ENCODE data around the gene FTSJ3.

FTSJ3 gene

DNA sequence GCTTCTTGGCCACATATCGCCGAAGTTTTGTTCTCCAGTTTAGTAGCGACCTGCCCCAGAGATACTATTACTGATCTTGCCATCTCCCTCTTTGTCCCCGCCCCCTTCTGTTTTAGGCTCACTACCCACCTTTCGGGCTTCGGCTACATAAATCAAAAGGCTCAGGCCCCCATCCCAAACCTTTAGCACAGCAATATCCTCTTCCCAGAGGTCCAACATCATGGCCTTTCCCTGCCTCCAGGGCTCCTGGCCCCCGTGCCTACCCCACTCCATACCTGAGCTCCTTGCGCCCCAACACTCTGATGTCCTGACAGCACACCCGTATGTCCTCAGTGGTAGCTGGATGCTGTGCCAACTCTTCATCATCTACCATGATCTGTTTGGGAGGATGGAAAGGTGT lies 3.1 kb downstream of the FTSJ3 start:
- H3K79me2 ChIP-seq (ENCODE audit: insufficient read depth, low read length): peaks cover 37% of the 10 kb centered on the region
- peaks cover 10% of the 10 kb centered on the region; the same call in 1 of the 2 replicates for H3K36me3 ChIP-seq (ENCODE audit: low read length)
- H3F3A ChIP-seq (ENCODE audit: insufficient read depth): no peaks in the 10 kb centered on the region
- H3K9ac ChIP-seq (ENCODE audit: low read length): no peak overlapping the region
- no peaks in the 10 kb centered on the region for H3K9me3 ChIP-seq (ENCODE audit: insufficient read depth, low read length)
- no peak for TF ChIP-seq EZH2phosphoT487 (conservative IDR thresholded peaks at IDR 0.05; ENCODE audit: low read length)
- TF ChIP-seq, protein P1, sequence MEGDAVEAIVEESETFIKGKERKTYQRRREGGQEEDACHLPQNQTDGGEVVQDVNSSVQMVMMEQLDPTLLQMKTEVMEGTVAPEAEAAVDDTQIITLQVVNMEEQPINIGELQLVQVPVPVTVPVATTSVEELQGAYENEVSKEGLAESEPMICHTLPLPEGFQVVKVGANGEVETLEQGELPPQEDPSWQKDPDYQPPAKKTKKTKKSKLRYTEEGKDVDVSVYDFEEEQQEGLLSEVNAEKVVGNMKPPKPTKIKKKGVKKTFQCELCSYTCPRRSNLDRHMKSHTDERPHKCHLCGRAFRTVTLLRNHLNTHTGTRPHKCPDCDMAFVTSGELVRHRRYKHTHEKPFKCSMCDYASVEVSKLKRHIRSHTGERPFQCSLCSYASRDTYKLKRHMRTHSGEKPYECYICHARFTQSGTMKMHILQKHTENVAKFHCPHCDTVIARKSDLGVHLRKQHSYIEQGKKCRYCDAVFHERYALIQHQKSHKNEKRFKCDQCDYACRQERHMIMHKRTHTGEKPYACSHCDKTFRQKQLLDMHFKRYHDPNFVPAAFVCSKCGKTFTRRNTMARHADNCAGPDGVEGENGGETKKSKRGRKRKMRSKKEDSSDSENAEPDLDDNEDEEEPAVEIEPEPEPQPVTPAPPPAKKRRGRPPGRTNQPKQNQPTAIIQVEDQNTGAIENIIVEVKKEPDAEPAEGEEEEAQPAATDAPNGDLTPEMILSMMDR (IDR thresholded peaks at IDR 0.05; ENCODE audit: insufficient read depth, low read length, poor library complexity, severe bottlenecking): no peak
- H3K9me2 ChIP-seq (replicated peaks; ENCODE audit: insufficient read depth, low read length): no peaks in the 10 kb centered on the region
- H2AFZ ChIP-seq (ENCODE audit: low read depth, low read length, severe bottlenecking): no peak overlapping the region
- H4K20me1 ChIP-seq (ENCODE audit: low read depth, low read length): no peaks in the 10 kb centered on the region; the same call in 1 of the 2 replicates
- H3K4me2 ChIP-seq (ENCODE audit: low read depth, low read length, poor library complexity, severe bottlenecking): no peak overlapping the region
- H3K4me3 ChIP-seq (ENCODE audit: insufficient read depth, low read length, poor library complexity, severe bottlenecking): no peak overlapping the region
- H3K27ac ChIP-seq (ENCODE audit: low read depth, low read length): no peak overlapping the region
- H3K27me3 ChIP-seq (ENCODE audit: low read length): no peaks in the 10 kb centered on the region

DNA sequence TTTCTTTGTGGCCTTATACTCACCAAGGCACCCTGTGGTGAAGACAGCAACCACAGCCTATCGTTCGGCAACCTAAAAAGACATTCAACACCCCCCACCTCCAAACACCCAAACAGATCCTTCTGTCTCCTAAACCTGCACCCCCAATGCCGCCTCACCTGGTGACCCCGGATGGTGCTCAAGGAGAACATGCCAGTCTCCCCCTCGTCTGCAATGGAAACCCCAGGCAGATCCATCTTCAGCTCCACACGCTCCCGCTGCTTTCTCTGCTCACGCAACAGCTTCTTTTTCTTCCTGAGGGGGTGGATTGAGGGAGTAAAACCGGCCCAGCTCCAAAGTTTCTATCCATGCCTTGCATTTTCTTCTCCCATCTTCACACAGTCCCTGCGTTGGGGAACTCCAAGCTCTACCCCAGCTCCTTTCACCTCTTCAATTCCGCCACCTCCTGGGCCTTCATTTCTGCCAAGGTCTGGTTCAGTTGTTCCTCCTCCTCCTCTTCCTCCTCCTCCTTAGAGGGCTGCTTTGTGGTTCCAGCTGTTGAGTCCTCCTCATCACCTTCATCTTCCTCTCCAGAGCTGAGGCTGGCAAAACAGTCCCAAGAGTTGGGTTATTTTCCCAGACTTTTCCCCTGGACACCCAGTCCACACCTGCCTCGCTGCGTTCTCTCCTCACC lies 3.7 kb downstream of the FTSJ3 start:
- peaks cover 31% of the 10 kb centered on the region for H3K79me2 ChIP-seq (ENCODE audit: insufficient read depth, low read length)
- no peaks in the 10 kb centered on the region; the same call in 1 of the 2 replicates for H4K20me1 ChIP-seq (ENCODE audit: low read depth, low read length)
- H3K9ac ChIP-seq (ENCODE audit: low read length): no peak overlapping the region
- H3K4me2 ChIP-seq (ENCODE audit: low read depth, low read length, poor library complexity, severe bottlenecking): no peak overlapping the region
- H3K9me3 ChIP-seq (ENCODE audit: insufficient read depth, low read length): no peaks in the 10 kb centered on the region
- no peak overlapping the region for H3K4me3 ChIP-seq (ENCODE audit: insufficient read depth, low read length, poor library complexity, severe bottlenecking)
- peaks cover 14% of the 10 kb centered on the region; the same call in 1 of the 2 replicates for H3K36me3 ChIP-seq (ENCODE audit: low read length)
- H2AFZ ChIP-seq (ENCODE audit: low read depth, low read length, severe bottlenecking): no peak overlapping the region
- no peaks in the 10 kb centered on the region for H3K27me3 ChIP-seq (ENCODE audit: low read length)
- H3K9me2 ChIP-seq (replicated peaks; ENCODE audit: insufficient read depth, low read length): no peaks in the 10 kb centered on the region
- no peak for TF ChIP-seq EZH2phosphoT487 (conservative IDR thresholded peaks at IDR 0.05; ENCODE audit: low read length)
- TF ChIP-seq, protein P1 (IDR thresholded peaks at IDR 0.05; ENCODE audit: insufficient read depth, low read length, poor library complexity, severe bottlenecking): no peak
- H3K27ac ChIP-seq (ENCODE audit: low read depth, low read length): no peak overlapping the region
- peaks cover 4% of the 10 kb centered on the region; the same call in 1 of the 2 replicates for H3F3A ChIP-seq (ENCODE audit: insufficient read depth)

DNA sequence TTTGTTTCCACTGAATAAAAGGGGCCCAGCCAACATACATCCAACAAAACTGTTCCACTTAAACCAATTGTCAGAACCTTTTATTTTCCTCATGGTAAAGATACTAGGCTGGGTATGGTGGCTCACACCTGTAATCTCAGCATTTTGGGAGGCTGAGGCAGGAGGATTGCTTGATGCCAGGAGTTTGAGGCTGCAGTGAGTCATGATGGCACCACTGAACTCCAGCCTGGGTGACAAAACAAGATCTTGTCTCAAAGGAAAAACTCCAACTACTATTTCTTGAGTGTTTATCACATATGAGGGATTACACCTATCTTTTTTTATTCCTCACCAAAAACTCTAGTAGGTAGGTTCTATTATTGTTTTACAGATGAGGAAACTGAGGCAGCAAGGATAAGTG lies 4.9 kb downstream of the FTSJ3 start:
- TF ChIP-seq, protein P1 (IDR thresholded peaks at IDR 0.05; ENCODE audit: insufficient read depth, low read length, poor library complexity, severe bottlenecking): no peak
- no peak for TF ChIP-seq EZH2phosphoT487 (conservative IDR thresholded peaks at IDR 0.05; ENCODE audit: low read length)
- H3K27me3 ChIP-seq (ENCODE audit: low read length): no peaks in the 10 kb centered on the region
- H3K4me2 ChIP-seq (ENCODE audit: low read depth, low read length, poor library complexity, severe bottlenecking): no peak overlapping the region
- no peaks in the 10 kb centered on the region for H3K9me2 ChIP-seq (replicated peaks; ENCODE audit: insufficient read depth, low read length)
- H3K9me3 ChIP-seq (ENCODE audit: insufficient read depth, low read length): no peaks in the 10 kb centered on the region
- H2AFZ ChIP-seq (ENCODE audit: low read depth, low read length, severe bottlenecking): no peak overlapping the region
- no peak overlapping the region for H3K4me3 ChIP-seq (ENCODE audit: insufficient read depth, low read length, poor library complexity, severe bottlenecking)
- peaks cover 5% of the 10 kb centered on the region; the same call in 1 of the 2 replicates for H3F3A ChIP-seq (ENCODE audit: insufficient read depth)
- H3K27ac ChIP-seq (ENCODE audit: low read depth, low read length): no peak overlapping the region
- H3K79me2 ChIP-seq (ENCODE audit: insufficient read depth, low read length): peaks cover 18% of the 10 kb centered on the region
- H4K20me1 ChIP-seq (ENCODE audit: low read depth, low read length): no peaks in the 10 kb centered on the region; the same call in 1 of the 2 replicates
- H3K36me3 ChIP-seq (ENCODE audit: low read length): peaks cover 18% of the 10 kb centered on the region; the same call in 1 of the 2 replicates
- H3K9ac ChIP-seq (ENCODE audit: low read length): no peak overlapping the region
